Medulla oblongata (tissue), 1 donor: Measurements from ENCODE around the gene C14orf93.

Experiments used
- DNase-seq: peaks from one replicate; pipeline ENCODE4 v3.0.0-alpha.2; 2015; ENCODE audit errors: extremely low spot score

C14orf93 gene

DNA sequence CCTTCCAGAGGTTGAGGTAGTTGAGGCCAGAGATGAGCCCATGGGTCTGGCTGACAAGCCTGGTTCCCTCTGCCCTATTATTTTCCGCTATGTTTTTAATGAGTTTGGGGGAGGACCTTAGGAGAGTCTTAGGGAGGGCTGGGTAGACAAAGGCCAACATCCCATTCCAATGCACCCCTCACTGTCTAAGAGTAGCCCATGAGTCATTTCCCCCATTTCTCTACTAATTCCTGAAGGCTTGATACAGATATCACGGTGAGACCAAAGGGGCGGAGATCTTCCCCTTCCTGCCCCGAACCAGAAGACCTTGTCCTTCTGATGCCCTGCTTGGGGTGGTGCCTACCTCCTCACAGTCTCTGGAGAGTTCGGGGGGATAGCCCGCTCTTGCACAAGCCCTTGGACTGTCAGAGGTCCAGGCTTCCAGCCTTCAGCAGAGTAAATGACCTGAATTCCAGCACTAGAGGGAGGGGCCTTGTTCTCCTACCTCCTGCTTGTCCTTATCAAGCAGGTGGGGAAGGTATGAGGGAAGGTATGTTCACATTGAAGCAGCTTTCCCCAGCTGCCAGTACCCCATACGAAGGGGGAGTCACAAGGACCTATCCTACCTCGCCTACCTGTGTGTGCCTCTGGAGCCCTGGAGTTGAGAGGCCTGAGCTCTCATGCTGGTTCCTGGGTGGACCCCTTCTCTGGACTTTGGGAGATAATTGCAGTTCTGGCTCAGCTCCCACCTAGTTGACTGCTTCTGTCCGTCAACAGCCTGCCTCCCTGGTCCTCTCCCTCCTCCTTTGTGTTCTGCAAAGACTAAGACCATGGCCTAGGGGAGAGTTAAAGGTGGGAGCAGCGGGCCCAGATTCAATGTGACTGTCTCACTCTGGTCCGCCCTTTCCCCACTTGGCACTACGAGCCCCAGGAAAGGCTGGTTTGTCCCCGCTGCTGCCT is 35.7 kb upstream of the C14orf93 start:
- DNase-seq: no peak

DNA sequence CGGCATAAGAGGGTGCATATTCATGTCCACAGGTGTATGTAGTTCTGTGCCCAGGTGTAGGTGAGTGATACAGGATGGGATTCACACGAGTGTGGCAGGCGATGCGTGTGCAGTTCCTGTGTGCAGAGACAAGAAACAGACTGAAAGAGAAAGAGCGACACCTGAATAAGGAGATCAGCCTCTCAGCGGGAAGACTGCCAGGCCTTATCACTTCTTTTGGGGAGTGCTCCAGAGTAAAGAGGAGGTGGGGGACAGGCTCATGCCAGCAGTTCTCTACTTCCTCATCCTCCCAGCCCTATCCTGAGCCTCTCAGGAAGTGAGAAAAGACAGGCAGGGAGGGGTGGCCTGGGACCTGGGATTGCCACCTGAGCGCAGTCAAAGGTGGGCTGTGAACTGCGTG is 34.9 kb upstream of the C14orf93 start:
- no peak for DNase-seq

DNA sequence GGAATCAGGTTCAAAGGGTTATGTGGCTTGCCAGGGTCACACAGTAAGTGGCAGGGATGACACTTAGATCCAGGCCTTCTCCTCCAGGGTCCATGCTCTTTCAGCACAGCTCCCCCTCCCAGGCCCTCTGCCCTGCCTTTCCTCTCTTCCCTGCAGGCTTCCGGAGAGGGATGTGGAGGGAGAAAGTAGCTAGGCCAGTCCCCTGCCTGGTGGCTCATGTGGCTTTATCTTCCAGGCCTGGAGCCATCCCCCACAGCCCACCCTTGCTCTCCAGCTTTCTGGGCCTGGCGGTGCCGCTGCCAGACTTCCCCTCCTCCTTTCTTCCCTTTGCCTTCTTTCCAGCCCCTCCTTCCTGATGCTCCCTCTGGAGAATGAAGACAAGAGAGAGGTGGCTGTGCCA is 33.8 kb upstream of the C14orf93 start:
- DNase-seq: no peak

- no peak for DNase-seq
Measured at GRCh38 chr14:23043145-23043544, 33.2 kb upstream of the C14orf93 start.

DNA sequence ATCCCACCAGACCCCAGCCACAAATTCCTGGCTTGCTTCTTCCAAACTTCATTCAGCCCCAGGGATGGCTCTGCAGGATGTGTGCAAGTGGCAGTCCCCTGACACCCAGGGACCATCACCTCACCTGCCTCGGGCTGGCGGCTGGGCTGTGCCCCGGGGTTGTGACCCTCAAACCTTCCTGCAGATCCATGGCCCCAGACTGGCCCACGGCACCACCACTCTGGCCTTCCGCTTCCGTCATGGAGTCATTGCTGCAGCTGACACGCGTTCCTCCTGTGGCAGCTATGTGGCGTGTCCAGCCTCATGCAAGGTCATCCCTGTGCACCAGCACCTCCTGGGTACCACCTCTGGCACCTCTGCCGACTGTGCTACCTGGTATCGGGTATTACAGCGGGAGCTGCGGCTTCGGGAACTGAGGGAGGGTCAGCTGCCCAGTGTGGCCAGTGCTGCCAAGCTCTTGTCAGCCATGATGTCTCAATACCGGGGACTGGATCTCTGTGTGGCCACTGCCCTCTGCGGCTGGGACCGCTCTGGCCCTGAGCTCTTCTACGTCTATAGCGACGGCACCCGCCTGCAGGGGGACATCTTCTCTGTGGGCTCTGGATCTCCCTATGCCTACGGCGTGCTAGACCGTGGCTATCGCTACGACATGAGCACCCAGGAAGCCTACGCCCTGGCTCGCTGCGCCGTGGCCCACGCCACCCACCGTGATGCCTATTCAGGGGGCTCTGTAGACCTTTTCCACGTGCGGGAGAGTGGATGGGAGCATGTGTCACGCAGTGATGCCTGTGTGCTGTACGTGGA is 32.4 kb upstream of the C14orf93 start, which contains the start of gene PSMB11:
Gene PSMB11 (plus strand): TSS at position 51 of the 804 bp plus-strand sequence. CDS start 14 bp downstream, at position 65.
- DNase-seq: no peak

- no peak for DNase-seq
Measured at GRCh38 chr14:23041729-23042128, 31.8 kb upstream of the C14orf93 start.

- DNase-seq: no peak
Measured at GRCh38 chr14:23040100-23040499, 30.2 kb upstream of the C14orf93 start.

DNA sequence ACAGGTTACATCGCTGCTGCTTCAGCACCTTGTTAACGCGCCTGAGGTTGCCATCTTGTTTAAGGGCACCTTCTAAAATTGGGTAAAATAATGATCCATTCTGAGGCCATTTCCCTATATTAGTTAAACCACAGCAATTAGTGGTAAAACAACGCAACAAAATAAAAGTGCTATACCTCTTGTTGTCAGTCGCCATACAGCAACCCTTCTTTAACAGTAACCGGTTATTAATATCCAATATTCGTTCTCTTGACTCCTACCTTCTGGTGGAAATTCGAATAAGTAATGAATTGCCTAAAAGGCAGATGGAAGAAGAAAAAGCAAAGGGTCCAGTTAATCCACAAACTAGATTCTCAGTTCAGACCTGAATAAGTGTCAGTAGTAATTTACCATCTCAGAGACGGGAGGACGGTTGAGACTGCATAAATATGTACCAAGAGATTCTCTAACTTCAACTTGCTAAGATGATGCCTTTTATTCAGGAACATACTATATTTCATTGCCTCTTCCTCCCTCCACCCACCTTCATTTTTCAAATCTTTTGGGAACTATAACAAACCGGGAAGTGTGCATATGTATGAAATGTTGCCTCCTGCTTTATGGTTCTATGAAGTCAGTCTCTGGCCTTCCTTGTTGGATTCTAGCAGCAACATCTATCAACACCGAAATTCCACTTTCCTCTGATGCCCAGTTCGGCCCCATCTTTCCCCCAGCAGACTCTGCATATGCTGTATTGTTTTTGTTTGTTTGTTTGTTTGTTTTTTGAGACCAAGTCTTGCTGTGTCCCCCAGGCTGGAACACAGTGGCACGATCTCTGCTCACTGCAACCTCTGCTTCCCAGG is 25.6 kb upstream of the C14orf93 start:
- peak; percentile 40 for DNase-seq

GRCh38 chr14:23034498-23035302 is 24.8 kb upstream of the C14orf93 start, which contains the start of gene PSMB5:
Gene PSMB5, minus strand, starts transcription at chr14:23034900. Its CDS starts 19 bp downstream, at chr14:23034881.
- DNase-seq: peak; percentile 97

DNA sequence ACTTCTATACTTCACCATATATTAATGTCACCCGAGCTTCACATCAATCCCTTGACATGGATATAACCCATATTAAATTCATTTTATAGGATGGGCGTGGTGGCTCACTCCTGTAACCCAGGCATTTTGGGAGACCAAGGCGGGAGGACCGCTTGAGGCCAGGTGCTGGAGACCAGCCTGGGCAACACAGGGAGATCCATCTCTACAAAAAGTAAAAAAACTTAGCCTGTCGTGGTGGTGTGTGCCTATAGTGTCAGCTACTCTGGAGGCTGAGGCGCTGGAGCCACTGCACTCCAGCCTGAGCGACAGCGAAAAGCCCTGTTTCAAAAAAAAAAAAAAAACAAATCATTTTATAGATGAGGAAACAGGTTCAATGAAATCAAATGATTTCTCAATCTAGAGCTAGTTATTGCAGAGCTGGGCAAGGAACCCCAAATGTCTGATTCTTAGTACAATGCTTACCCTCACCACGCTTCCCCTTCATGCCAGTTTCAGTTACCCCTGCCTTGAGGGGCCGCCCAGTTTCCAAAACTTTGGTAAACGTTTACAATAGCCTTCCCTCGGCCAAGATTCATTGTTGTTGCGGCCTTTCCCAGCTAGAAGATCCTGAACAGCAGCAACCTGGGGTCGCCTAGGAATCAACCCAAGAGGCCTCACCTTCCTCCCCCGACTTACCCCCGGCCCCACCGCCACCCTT is 24.0 kb upstream of the C14orf93 start:
- no peak for DNase-seq

DNA sequence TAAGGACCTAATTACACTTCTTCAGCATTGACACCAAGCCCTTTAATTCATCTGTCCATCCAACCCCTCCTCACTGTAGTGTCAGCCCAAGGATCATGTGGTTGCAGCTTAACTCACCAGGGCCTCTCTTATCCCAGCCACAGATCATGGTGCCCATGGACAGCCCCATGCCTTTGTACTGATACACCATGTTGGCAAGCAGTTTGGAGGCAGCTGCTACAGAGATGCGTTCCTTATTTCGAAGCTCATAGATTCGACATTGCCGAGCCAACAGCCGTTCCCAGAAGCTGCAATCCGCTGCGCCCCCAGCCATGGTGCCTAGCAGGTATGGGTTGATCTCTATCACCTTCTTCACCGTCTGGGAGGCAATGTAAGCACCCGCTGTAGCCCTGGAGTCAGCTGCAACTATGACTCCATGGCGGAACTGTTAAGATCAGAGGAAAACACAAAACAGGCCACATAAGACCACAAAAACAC is 23.3 kb upstream of the C14orf93 start:
- DNase-seq: no peak

- no peak for DNase-seq
Measured at GRCh38 chr14:23030936-23031335, 21.0 kb upstream of the C14orf93 start.

DNA sequence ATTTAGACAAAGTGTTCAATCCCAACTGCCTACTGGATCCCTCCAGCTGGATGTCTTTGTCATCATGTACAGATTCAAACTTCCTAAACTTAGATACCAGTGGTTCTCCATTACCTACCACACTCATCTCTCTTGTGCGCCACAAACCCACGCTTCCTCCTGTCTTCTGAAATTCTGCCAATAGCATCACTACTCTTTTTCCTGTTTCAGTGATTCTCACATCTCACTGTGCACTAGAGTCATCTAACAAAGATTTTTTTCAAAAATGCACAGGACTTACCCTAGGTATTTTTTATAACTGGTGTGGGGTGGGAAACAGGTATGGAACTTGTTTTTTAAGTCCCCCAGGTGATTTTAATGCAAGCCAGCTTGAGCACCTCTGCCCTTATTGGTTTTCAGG is 18.9 kb upstream of the C14orf93 start:
- no peak for DNase-seq

- DNase-seq: no peak
Measured at GRCh38 chr14:23025151-23025814, 15.3 kb upstream of the C14orf93 start.

DNA sequence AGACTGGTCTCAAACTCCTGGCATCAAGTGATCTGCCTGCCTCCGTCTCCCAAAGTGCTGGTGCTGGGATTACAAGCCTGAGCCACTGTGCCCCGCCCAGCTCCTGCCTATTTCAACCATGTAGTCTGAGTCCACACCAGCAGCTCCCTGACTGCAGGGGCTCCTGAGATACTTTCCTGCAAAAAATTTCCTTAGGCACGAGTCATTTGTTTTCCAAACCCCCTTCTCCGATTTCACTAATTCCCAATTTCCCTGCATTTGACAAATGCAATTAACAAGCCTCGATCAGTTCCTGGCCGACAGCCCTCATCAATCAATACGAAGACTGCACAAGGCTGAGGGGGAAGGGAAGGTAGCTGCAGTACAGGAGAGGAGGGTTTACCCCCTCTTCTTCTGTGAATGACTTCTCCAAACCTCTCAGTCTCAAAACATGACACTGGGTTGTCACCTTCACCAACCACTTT is 14.7 kb upstream of the C14orf93 start:
- DNase-seq: no peak

GRCh38 chr14:23023795-23024152 is 13.8 kb upstream of the C14orf93 start:
- no peak for DNase-seq

DNA sequence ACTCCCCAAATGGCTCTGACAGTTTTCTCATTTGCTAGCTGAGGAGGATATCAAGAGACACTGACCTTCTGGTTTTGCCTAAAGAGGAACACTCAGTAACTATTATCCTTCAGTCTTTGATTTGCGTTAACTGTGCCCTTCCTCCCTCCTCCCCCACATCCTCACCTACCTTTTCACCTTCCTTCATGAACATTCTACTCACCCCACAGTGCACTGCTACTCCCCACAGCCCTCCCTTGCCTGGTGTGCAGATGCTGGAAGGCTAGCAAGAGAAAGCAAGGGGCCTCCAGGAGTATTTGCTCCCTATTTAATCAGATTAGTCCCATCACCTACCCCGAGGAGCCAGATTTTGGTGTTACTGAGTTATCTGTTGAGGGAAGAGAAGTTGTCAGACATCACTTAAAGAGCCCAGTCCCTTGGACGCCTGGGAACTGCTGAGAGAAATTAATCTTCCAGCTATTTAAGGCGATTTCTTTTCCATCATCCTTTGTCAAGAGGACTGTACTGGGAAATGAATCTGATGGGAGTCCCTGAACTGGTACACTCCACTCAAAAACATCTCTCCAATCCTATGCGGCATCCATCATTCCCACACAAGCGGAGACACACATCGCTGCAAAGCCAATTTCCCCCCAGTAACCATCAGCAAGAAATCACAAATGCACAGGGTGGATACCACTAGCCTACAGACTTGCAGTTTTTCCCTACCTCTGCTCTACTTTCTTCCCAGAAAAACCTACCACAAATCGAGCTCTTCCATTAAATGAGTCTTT is 13.3 kb upstream of the C14orf93 start:
- no peak for DNase-seq

DNA sequence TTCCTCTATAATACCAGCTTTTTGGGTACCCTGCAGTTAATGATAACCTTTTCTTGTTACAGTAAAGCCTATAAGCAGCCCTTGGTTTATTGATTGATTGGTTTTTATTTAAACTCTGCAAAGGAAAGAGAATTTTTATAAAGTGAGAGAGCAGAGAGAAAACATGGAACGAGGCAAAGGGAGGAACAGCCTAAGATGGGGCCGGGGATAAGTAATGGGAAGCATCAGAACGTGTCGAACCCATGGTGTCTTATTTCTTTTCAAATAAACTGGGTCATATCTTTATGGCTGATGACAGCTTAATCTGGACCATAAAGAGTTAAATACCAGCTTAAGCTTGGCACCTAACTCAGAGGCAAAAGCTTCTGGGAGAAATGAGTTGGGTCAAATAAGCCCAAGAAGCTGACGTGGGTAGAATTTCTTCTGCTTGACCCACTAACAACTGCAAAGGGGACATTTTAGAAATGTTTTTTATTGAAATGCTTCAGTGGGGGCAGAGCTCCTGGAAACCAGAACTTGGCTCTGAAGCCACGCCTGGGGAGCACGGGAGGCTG is 12.0 kb upstream of the C14orf93 start:
- no peak for DNase-seq
